H9 (cell line): ENCODE results near the gene SIGLEC1. TPM values are rescaled to one million over a fixed set of nuclear protein-coding genes. Genes with fewer than 3 reads are reported as not detected.

Experiments used
- DNase-seq: peaks from one replicate; pipeline ENCODE4 v3.0.0-alpha.2; 2017
- H2AFZ ChIP-seq: one replicate; pipeline ENCODE4 v1.6.1; 2013; ENCODE audit warnings: mild to moderate bottlenecking, low read length, control low read depth, moderate library complexity
- H2AK5ac ChIP-seq: 2 replicates; pipeline ENCODE4 v1.6.1; 2013; ENCODE audit warnings: low read length, control low read depth, mixed read lengths; ENCODE audit not compliant: insufficient read length
- H2BK120ac ChIP-seq: one replicate; pipeline ENCODE4 v1.6.1; 2013; ENCODE audit warnings: low read depth, mild to moderate bottlenecking, low read length, control low read depth, inconsistent platforms; ENCODE audit not compliant: poor library complexity, severe bottlenecking
- H2BK12ac ChIP-seq: 2 replicates; pipeline ENCODE4 v1.6.1; 2013; ENCODE audit warnings: low read length, control low read depth, mixed read lengths, low read depth; ENCODE audit not compliant: insufficient read length
- H2BK15ac ChIP-seq: 2 replicates; pipeline ENCODE4 v1.6.1; 2013; ENCODE audit warnings: low read depth, low read length, control low read depth
- H2BK20ac ChIP-seq: one replicate; pipeline ENCODE4 v1.6.1; 2013; ENCODE audit warnings: low read depth, mild to moderate bottlenecking, low read length, control low read depth, inconsistent platforms; ENCODE audit not compliant: poor library complexity, severe bottlenecking
- H2BK5ac ChIP-seq: 2 replicates; pipeline ENCODE4 v1.6.1; 2013; ENCODE audit warnings: low read length, control low read depth, mixed read lengths; ENCODE audit not compliant: insufficient read length
- H3K14ac ChIP-seq: 2 replicates; pipeline ENCODE4 v1.6.1; 2013; ENCODE audit warnings: low read length, control low read depth; ENCODE audit not compliant: insufficient read depth
- H3K18ac ChIP-seq: 2 replicates; pipeline ENCODE4 v1.6.1; 2013; ENCODE audit warnings: low read depth, mild to moderate bottlenecking, mixed read lengths, low read length, control low read depth; ENCODE audit not compliant: insufficient read length
- H3K23ac ChIP-seq: 2 replicates; pipeline ENCODE4 v1.6.1; 2013; ENCODE audit warnings: low read length, control low read depth, mixed read lengths, low read depth; ENCODE audit not compliant: insufficient read length
- H3K23me2 ChIP-seq: 2 replicates; pipeline ENCODE4 v1.6.1; 2013; ENCODE audit warnings: low read depth, mild to moderate bottlenecking, mixed read lengths, low read length, control low read depth; ENCODE audit not compliant: insufficient read length, poor library complexity, severe bottlenecking
- H3K27ac ChIP-seq: 2 replicates; pipeline ENCODE4 v1.5.1; 2013; ENCODE audit warnings: low read length, control low read depth, mixed read lengths, low read depth; ENCODE audit not compliant: insufficient read length
- H3K27me3 ChIP-seq: 2 replicates; pipeline ENCODE4 v1.6.1; 2013; ENCODE audit warnings: low read length, control low read depth, inconsistent platforms; ENCODE audit not compliant: insufficient read depth
- H3K4ac ChIP-seq: 2 replicates; pipeline ENCODE4 v1.6.1; 2013; ENCODE audit warnings: low read depth, mild to moderate bottlenecking, control low read depth, inconsistent platforms, low read length, moderate library complexity
- H3K4me1 ChIP-seq: 2 replicates; pipeline ENCODE4 v1.6.1; 2013; ENCODE audit warnings: low read length, control low read depth, inconsistent platforms; ENCODE audit not compliant: insufficient read depth
- H3K4me2 ChIP-seq: 2 replicates; pipeline ENCODE4 v1.6.1; 2013; ENCODE audit warnings: low read length, control low read depth, mixed read lengths; ENCODE audit not compliant: insufficient read length, insufficient read depth
- H3K56ac ChIP-seq: 2 replicates; pipeline ENCODE4 v1.6.1; 2013; ENCODE audit warnings: low read depth, mild to moderate bottlenecking, mixed read lengths, low read length, control low read depth; ENCODE audit not compliant: insufficient read length
- H3K79me1 ChIP-seq: 2 replicates; pipeline ENCODE4 v1.6.1; 2013; ENCODE audit warnings: low read depth, mild to moderate bottlenecking, moderate library complexity, low read length, control low read depth, inconsistent platforms; ENCODE audit not compliant: insufficient read depth, poor library complexity, severe bottlenecking
- H3K79me2 ChIP-seq: 2 replicates; pipeline ENCODE4 v1.6.1; 2013; ENCODE audit warnings: low read length, control low read depth, inconsistent platforms; ENCODE audit not compliant: insufficient read depth
- H3K9ac ChIP-seq: 2 replicates; pipeline ENCODE4 v1.6.1; 2013; ENCODE audit warnings: low read length, control low read depth, mixed read lengths; ENCODE audit not compliant: insufficient read length; ENCODE audit errors: extremely low read depth
- H3K9me3 ChIP-seq: one replicate; pipeline ENCODE4 v1.6.1; 2013; ENCODE audit warnings: low read depth, low read length, inconsistent platforms; ENCODE audit not compliant: control insufficient read depth
- H3T11ph ChIP-seq: one replicate; pipeline ENCODE4 v1.6.1; 2013; ENCODE audit warnings: mild to moderate bottlenecking, low read length, control low read depth, inconsistent platforms
- H4K20me1 ChIP-seq: one replicate; pipeline ENCODE4 v1.6.1; 2013; ENCODE audit not compliant: control insufficient read depth, insufficient read length, insufficient read depth
- H4K5ac ChIP-seq: 2 replicates; pipeline ENCODE4 v1.6.1; 2013; ENCODE audit warnings: low read depth, mild to moderate bottlenecking, mixed read lengths, low read length, control low read depth; ENCODE audit not compliant: insufficient read length
- H4K8ac ChIP-seq: replicated peaks from 2 replicates; pipeline ENCODE4 v1.6.1; 2013; ENCODE audit warnings: low read length, control low read depth, mixed read lengths, low read depth; ENCODE audit not compliant: insufficient read length
- H4K91ac ChIP-seq: 2 replicates; pipeline ENCODE4 v1.6.1; 2013; ENCODE audit warnings: low read depth, mild to moderate bottlenecking, moderate library complexity, mixed read lengths, low read length, control low read depth; ENCODE audit not compliant: insufficient read length
- H3K27ac Mint-ChIP-seq, 3 experiments: 2 replicates in 2 of 3; 3 replicates in 1 of 3; pipeline ENCODE4 v1.8.0; 2020 to 2021; ENCODE audit warnings: mixed read lengths in 3 of 3, mild to moderate bottlenecking in 1 of 3, moderate library complexity in 1 of 3
- H3K27me3 Mint-ChIP-seq: 2 replicates; pipeline ENCODE4 v1.8.0; 2021; ENCODE audit warnings: low read depth, mild to moderate bottlenecking, moderate library complexity, mixed read lengths
- H3K36me3 Mint-ChIP-seq, 3 experiments: 2 replicates in 2 of 3; 3 replicates in 1 of 3; pipeline ENCODE4 v1.8.0; 2020 to 2021; ENCODE audit warnings: low read depth in 3 of 3, mixed read lengths in 3 of 3; ENCODE audit not compliant: insufficient read depth in 1 of 3
- H3K4me1 Mint-ChIP-seq, 2 experiments: 2 replicates each; pipeline ENCODE4 v1.8.0; 2020; ENCODE audit warnings: mixed read lengths in 2 of 2
- H3K4me3 Mint-ChIP-seq, 2 experiments: 2 replicates in 1 of 2; 3 replicates in 1 of 2; pipeline ENCODE4 v1.8.0; 2020 to 2021; ENCODE audit warnings: mild to moderate bottlenecking in 2 of 2, mixed read lengths in 2 of 2, moderate library complexity in 1 of 2
- H3K9me3 Mint-ChIP-seq, 2 experiments: 2 replicates in 1 of 2; 3 replicates in 1 of 2; pipeline ENCODE4 v1.8.0; 2020; ENCODE audit warnings: mild to moderate bottlenecking in 2 of 2, mixed read lengths in 2 of 2, moderate library complexity in 1 of 2
- WGBS: extraction: QIAGEN DNeasy Blood & Tissue Kit; methylation state at CpG from one replicate; pipeline ENCODE4 v1.1.7; 2013; ENCODE audit warnings: missing lambda C conversion rate, low lambda C conversion rate, mixed read lengths; ENCODE audit not compliant: insufficient read length; ENCODE audit errors: extremely low coverage; 5-methylcytosine and 5-hydroxymethylcytosine counted together
- total RNA-seq: library from RNA; stranded (reverse); gene quantifications from 2 replicates; pipeline ENCODE4 v1.2.1, GENCODE V29; 2021
- TF ChIP-seq, protein P1 (sequence below): fragments of 200-600 bp; sonication (generic); conservative IDR thresholded peaks from 3 replicates; pipeline ENCODE4 v1.8.0; 2021; ENCODE audit warnings: antibody characterized with exemption, mild to moderate bottlenecking

SIGLEC1 gene
- total RNA-seq, 1 experiment from 2014 or later: not detected

DNA sequence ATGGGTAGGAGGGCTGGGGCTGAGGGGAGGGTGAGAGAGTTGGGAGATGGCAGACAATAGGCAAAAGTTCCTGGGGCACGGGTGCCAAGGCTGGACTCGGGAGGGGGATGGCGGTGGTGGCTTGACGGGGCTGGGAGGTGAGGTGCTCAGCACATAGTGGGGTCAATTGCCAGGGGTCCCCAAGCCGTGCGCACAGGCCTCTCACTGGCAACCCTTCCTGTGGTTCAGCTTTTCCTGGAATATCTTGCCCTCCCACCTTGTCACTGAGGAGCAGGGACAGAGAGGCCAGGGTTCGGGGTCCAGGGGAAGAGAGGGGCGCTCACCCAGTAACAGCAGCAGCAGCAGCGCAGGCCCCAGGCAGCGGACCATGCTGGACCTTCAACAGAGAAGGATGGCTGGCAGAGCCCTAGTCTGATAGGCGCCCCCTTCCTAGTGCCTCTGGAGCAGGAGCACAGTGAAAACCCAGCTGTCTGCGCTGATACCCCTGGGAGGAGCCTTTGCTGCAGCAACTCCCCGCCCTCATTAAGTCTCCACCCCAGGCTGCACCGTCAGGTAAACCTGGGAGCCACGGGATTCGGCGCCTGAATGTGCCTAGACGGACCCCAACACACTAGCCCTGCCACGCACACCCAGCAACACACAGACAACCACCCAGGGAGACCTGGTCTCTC lies 49.2 kb downstream of the SIGLEC1 start, which contains the start of gene GFRA4:
GFRA4 (minus strand) TSS at position 369 of the 671 bp plus-strand sequence; CDS start at position 369, 0 bp downstream.
- H3K79me2 ChIP-seq: no peaks in the 10 kb centered on the region
- peaks cover 5% of the 10 kb centered on the region; the same call in 1 of the 2 replicates for H3K27me3 ChIP-seq
- no peak within 1 kb of the TSS for H2AFZ ChIP-seq
- H4K20me1 ChIP-seq: no peaks in the 10 kb centered on the region
- Mint-ChIP-seq H3K27me3 (peaks cover 56% of the 10 kb centered on the region), H3K27ac (peak within 1 kb of the TSS in 1 of 3 experiments; percentile 74; a peak in 1 of 7 replicates), H3K4me3 (no peak within 1 kb of the TSS), H3K9me3 (peaks cover 8% of the 10 kb centered on the region in 2 experiments; a peak in 3 of 5 replicates), H3K36me3 (peaks cover 0 to 1% (median 0%) of the 10 kb centered on the region in 3 experiments; a peak in 2 of 7 replicates), H3K4me1 (peaks cover 10 to 17% of the 10 kb centered on the region in 2 experiments)
- no peak within 1 kb of the TSS for H4K8ac ChIP-seq
- H2BK5ac ChIP-seq: no peak within 1 kb of the TSS
- no peak within 1 kb of the TSS for H3K27ac ChIP-seq
- no peaks in the 10 kb centered on the region for H3K79me1 ChIP-seq
- no peak within 1 kb of the TSS for H2BK12ac ChIP-seq
- peak; percentile 86 for DNase-seq
- no peak within 1 kb of the TSS for H3K9ac ChIP-seq
- H3K23ac ChIP-seq: no peak within 1 kb of the TSS
- no peak within 1 kb of the TSS for H3T11ph ChIP-seq
- no peak within 1 kb of the TSS for H4K91ac ChIP-seq
- WGBS: no CpG with 5 or more reads among the region's 19 CpGs
- no peaks in the 10 kb centered on the region; the same call in 1 of the 2 replicates for H3K4me1 ChIP-seq
- H3K56ac ChIP-seq: no peak within 1 kb of the TSS
- no peak within 1 kb of the TSS for H4K5ac ChIP-seq
- no peak within 1 kb of the TSS for H3K4ac ChIP-seq
- H2BK15ac ChIP-seq: no peak within 1 kb of the TSS
- no peak within 1 kb of the TSS for H3K14ac ChIP-seq
- H2AK5ac ChIP-seq: no peak within 1 kb of the TSS
- TF ChIP-seq, protein P1, sequence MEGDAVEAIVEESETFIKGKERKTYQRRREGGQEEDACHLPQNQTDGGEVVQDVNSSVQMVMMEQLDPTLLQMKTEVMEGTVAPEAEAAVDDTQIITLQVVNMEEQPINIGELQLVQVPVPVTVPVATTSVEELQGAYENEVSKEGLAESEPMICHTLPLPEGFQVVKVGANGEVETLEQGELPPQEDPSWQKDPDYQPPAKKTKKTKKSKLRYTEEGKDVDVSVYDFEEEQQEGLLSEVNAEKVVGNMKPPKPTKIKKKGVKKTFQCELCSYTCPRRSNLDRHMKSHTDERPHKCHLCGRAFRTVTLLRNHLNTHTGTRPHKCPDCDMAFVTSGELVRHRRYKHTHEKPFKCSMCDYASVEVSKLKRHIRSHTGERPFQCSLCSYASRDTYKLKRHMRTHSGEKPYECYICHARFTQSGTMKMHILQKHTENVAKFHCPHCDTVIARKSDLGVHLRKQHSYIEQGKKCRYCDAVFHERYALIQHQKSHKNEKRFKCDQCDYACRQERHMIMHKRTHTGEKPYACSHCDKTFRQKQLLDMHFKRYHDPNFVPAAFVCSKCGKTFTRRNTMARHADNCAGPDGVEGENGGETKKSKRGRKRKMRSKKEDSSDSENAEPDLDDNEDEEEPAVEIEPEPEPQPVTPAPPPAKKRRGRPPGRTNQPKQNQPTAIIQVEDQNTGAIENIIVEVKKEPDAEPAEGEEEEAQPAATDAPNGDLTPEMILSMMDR: no peak
- no peak within 1 kb of the TSS for H2BK120ac ChIP-seq
- no peak within 1 kb of the TSS for H3K18ac ChIP-seq
- H3K4me2 ChIP-seq: no peak within 1 kb of the TSS
- no peaks in the 10 kb centered on the region for H3K9me3 ChIP-seq
- no peaks in the 10 kb centered on the region for H3K23me2 ChIP-seq
- no peak within 1 kb of the TSS for H2BK20ac ChIP-seq

Other genes starting within 250 kb of the SIGLEC1 start
- gene ATRN, start 241.6 kb downstream of the SIGLEC1 start, total RNA-seq: 22.4 and 23.1 TPM in 2 replicates
- not detected in 2 replicates for gene GFRA4, start 49.2 kb downstream of the SIGLEC1 start, total RNA-seq
- 4.0 and 4.4 TPM in 2 replicates for gene ADAM33, start 30.6 kb downstream of the SIGLEC1 start, total RNA-seq
- 2.7 and 2.9 TPM in 2 replicates for gene HSPA12B, start 20.1 kb upstream of the SIGLEC1 start, total RNA-seq
- 79.2 and 80.9 TPM in 2 replicates for gene ADISSP, start 55.2 kb upstream of the SIGLEC1 start, total RNA-seq
- 0.22 and 0.24 TPM in 2 replicates for gene SPEF1, start 68.8 kb upstream of the SIGLEC1 start, total RNA-seq
- 63.1 and 64.0 TPM in 2 replicates for gene CENPB, start 74.1 kb upstream of the SIGLEC1 start, total RNA-seq
- gene CDC25B, start 83.7 kb upstream of the SIGLEC1 start, total RNA-seq: 22.9 and 24.0 TPM in 2 replicates
- 3.9 and 4.1 TPM in 2 replicates for gene AP5S1, start 107.9 kb upstream of the SIGLEC1 start, total RNA-seq
- 24.2 and 24.3 TPM in 2 replicates for gene MAVS, start 134.2 kb upstream of the SIGLEC1 start, total RNA-seq
- gene PANK2, start 176.8 kb upstream of the SIGLEC1 start, total RNA-seq: 61.0 and 65.4 TPM in 2 replicates